A673 (cell line): ENCODE data around the gene BTBD7. TPM values are rescaled to one million over a fixed set of nuclear protein-coding genes. Genes with fewer than 3 reads are reported as not detected.

Source experiments
- BruUV-seq: library from RNA; stranded (reverse); fragments of 400-500 nt; replicated peaks from 2 replicates; lab custom pipeline; 2021; lab: Mats Ljungman, UMichigan
- CTCF ChIA-PET: fragments of 300-600 bp; sonication (Branson Sonifier 250); formaldehyde crosslinking; loops from one replicate; lab custom pipeline; 2022; ENCODE audit warnings: antibody characterized with exemption; lab: Charles Lee
- POLR2A ChIA-PET: fragments of 300-600 bp; sonication (Branson Sonifier 250); formaldehyde crosslinking; loops from one replicate; lab custom pipeline; 2022; ENCODE audit warnings: antibody characterized with exemption; ENCODE audit not compliant: low non-redundant PET; lab: Charles Lee
- DNase-seq: peaks from one replicate; pipeline ENCODE4 v3.0.0-alpha.2; 2015; ENCODE audit warnings: low spot score
- H3K27ac ChIP-seq: fragments of 200-600 bp; sonication (generic); 2 replicates; pipeline ENCODE4 v1.5.1; 2016; ENCODE audit warnings: mixed run types, low read depth, mild to moderate bottlenecking, mixed read lengths, antibody characterized with exemption, low read length; ENCODE audit not compliant: poor library complexity, severe bottlenecking
- H3K27me3 ChIP-seq: fragments of 200-600 bp; sonication (generic); replicated peaks from 2 replicates; pipeline ENCODE4 v1.6.1; 2017; ENCODE audit warnings: mixed run types, low read depth, mild to moderate bottlenecking, mixed read lengths, antibody characterized with exemption, low read length; ENCODE audit not compliant: insufficient read depth, poor library complexity
- H3K36me3 ChIP-seq: fragments of 200-600 bp; sonication (generic); 2 replicates; pipeline ENCODE4 v1.6.1; 2016; ENCODE audit warnings: mixed run types, mild to moderate bottlenecking, mixed read lengths, antibody characterized with exemption, low read length; ENCODE audit not compliant: insufficient read depth, poor library complexity, severe bottlenecking
- H3K4me1 ChIP-seq: fragments of 200-600 bp; sonication (generic); 2 replicates; pipeline ENCODE4 v1.6.1; 2017; ENCODE audit warnings: mixed run types, mild to moderate bottlenecking, mixed read lengths, antibody characterized with exemption, low read length; ENCODE audit not compliant: insufficient read depth, poor library complexity, severe bottlenecking
- H3K4me3 ChIP-seq: fragments of 200-600 bp; sonication (generic); 2 replicates; pipeline ENCODE4 v1.5.1; 2016; ENCODE audit warnings: low read depth, mixed run types, mild to moderate bottlenecking, mixed read lengths, low read length; ENCODE audit not compliant: poor library complexity, severe bottlenecking
- H3K9me3 ChIP-seq: fragments of 200-600 bp; sonication (generic); 2 replicates; pipeline ENCODE4 v1.6.1; 2016; ENCODE audit warnings: mixed run types, low read depth, mild to moderate bottlenecking, mixed read lengths, antibody characterized with exemption, low read length; ENCODE audit not compliant: poor library complexity, severe bottlenecking
- EZH2 ChIP-seq: fragments of 200-600 bp; sonication (generic); IDR thresholded peaks from 2 replicates; pipeline ENCODE4 v1.6.1; 2017; ENCODE audit warnings: borderline replicate concordance, low read depth, mild to moderate bottlenecking, mixed read lengths, antibody characterized with exemption, low read length; ENCODE audit not compliant: poor library complexity, severe bottlenecking
- intact Hi-C: fragments of 100-400 bp; cut with micrococcal nuclease; formaldehyde crosslinking; loops from one replicate; pipeline ENCODE4 v1.10.0; 2022; ENCODE audit not compliant: unreplicated experiment
- total RNA-seq: library from RNA; stranded (reverse); gene quantifications from 2 replicates; pipeline ENCODE4 v1.2.3, GENCODE V29; 2021
- TF ChIP-seq, protein P1 (sequence below): fragments of 300-800, 200-600 bp; sonication (generic); conservative IDR thresholded peaks from 2 replicates; pipeline ENCODE4 v1.5.1; 2017; ENCODE audit warnings: low read depth, mild to moderate bottlenecking, antibody characterized with exemption, low read length, moderate library complexity, mixed read lengths

Gene BTBD7
- total RNA-seq, 1 experiment from 2014 or later, result 60.9 TPM

DNA sequence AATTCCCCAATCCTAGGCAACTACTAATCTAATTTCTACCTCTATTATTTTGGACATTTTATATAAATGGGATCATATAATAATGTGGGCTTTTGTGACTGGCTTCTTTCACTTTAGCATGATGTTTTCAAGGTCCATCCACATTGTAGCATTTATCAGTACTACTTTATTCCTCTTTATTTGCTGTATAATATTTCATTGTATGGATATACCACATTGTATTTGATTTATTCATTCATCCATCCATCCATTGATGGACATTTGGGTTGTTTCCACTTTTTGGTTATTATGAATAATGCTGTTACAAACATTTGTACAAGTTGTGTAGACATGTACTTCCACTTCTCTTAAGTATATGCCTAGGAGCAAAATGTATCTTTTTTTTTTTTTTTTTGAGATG, 17.3 kb downstream of the BTBD7 start:
- no peaks in the 10 kb centered on the region for H3K27me3 ChIP-seq
- H3K4me1 ChIP-seq, result peaks cover 32% of the 10 kb centered on the region
- no TSS peak for BruUV-seq
- H3K9me3 ChIP-seq, result no peaks in the 10 kb centered on the region
- H3K36me3 ChIP-seq, result no peaks in the 10 kb centered on the region
- DNase-seq, result no peak
- no peak overlapping the region for H3K4me3 ChIP-seq
- ChIA-PET POLR2A (no interaction called here), CTCF (no interaction called here)
- TF ChIP-seq, protein P1, sequence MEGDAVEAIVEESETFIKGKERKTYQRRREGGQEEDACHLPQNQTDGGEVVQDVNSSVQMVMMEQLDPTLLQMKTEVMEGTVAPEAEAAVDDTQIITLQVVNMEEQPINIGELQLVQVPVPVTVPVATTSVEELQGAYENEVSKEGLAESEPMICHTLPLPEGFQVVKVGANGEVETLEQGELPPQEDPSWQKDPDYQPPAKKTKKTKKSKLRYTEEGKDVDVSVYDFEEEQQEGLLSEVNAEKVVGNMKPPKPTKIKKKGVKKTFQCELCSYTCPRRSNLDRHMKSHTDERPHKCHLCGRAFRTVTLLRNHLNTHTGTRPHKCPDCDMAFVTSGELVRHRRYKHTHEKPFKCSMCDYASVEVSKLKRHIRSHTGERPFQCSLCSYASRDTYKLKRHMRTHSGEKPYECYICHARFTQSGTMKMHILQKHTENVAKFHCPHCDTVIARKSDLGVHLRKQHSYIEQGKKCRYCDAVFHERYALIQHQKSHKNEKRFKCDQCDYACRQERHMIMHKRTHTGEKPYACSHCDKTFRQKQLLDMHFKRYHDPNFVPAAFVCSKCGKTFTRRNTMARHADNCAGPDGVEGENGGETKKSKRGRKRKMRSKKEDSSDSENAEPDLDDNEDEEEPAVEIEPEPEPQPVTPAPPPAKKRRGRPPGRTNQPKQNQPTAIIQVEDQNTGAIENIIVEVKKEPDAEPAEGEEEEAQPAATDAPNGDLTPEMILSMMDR, result no peak
- no peak for TF ChIP-seq EZH2
- intact Hi-C loops, result no loop called here
- H3K27ac ChIP-seq, result no peak overlapping the region

DNA sequence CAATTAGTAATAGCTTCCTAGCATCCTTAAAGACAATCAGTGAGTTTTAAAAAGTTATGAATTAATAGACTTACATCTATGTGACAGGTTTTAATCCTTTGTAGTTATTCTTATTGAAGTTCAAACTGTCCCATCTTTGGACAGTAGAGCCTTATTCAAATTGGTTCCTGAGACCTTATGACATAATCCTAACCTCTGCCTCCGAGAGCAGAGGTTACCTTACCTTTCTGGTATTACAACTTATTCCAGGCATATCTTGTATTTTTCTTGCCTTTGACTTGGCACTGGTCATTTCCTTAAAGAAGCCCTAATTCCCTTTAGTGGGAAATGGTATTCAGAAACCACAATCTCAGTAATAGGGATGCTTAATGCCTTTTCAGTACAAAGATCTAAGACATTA, 21.8 kb downstream of the BTBD7 start:
- intact Hi-C loops, result no loop called here
- BruUV-seq, result no TSS peak
- no peak overlapping the region for H3K27ac ChIP-seq
- H3K9me3 ChIP-seq, result no peaks in the 10 kb centered on the region
- CTCF ChIA-PET, result no interaction called here
- no peak overlapping the region for H3K4me3 ChIP-seq
- no peak for DNase-seq
- no peaks in the 10 kb centered on the region for H3K27me3 ChIP-seq
- no peak for TF ChIP-seq EZH2
- TF ChIP-seq, protein P1, result no peak
- POLR2A ChIA-PET, result no interaction called here
- H3K36me3 ChIP-seq, result no peaks in the 10 kb centered on the region
- H3K4me1 ChIP-seq, result peaks cover 18% of the 10 kb centered on the region

DNA sequence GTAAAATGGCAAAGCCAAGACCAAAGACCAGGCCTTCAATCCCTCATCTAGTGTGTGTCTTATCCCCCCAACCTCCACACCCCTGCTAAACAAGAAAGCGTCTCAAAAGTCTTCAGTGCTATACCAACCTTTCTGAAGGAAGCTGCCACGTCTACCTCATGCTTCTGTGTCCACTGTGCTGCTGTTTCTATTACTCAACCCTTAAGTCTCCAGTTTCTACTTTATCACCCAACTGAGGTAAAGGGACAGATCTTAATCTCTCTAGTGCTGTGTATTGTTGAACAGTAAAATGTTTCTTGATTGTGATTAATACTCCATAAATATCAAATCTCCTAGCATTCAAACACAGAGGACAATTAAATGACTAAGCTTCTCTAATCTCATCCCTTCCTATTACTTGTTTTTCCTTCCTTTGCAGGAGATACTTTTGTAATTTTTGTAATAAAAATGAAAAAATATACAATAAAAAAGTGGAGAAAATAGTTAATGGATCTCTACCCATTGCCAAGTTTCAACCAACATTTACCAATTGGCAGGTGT, 23.3 kb downstream of the BTBD7 start:
- H3K4me3 ChIP-seq, result no peak overlapping the region
- no peak overlapping the region for H3K27ac ChIP-seq
- no peaks in the 10 kb centered on the region for H3K27me3 ChIP-seq
- DNase-seq, result no peak
- TF ChIP-seq, protein P1, result no peak
- TF ChIP-seq EZH2, result no peak
- ChIA-PET CTCF (no interaction called here), POLR2A (no interaction called here)
- no peaks in the 10 kb centered on the region for H3K9me3 ChIP-seq
- H3K36me3 ChIP-seq, result no peaks in the 10 kb centered on the region
- BruUV-seq, result no TSS peak
- peaks cover 25% of the 10 kb centered on the region for H3K4me1 ChIP-seq
- intact Hi-C loops, result no loop called here
